Measurements from ENCODE around the gene LNPEP. TPM values are rescaled to one million over a fixed set of nuclear protein-coding genes. Genes with fewer than 3 reads are reported as not detected.

LNPEP gene
- total and polyA plus RNA-seq, 2 of the 13 experiments (the other 11 are each of a cell fraction or from before 2014, with no cell fraction given), result 8.0 to 16.9 TPM

GRCh38 chr5:96934708-96935558, 947 bp upstream of the LNPEP start (continued):
- TF ChIP-seq ZBTB40 (IDR thresholded peaks at IDR 0.05) (no peak), ZBTB40 (CRISPR knock-in tag; IDR thresholded peaks at IDR 0.05) (peak; percentile 40; the same call in 1 of the 2 replicates), FOXP1 (IDR thresholded peaks at IDR 0.05) (no peak), FOXP1 (CRISPR knock-in tag; IDR thresholded peaks at IDR 0.05) (no peak; the same call in 1 of the 2 replicates), ZNF749 (CRISPR knock-in tag; IDR thresholded peaks at IDR 0.05; ENCODE audit: borderline replicate concordance) (no peak), NFYB (CRISPR knock-in tag; IDR thresholded peaks at IDR 0.05) (peak; percentile 37), TEF (CRISPR knock-in tag; IDR thresholded peaks at IDR 0.05) (no peak; the same call in 1 of the 2 replicates), ETV6 (CRISPR knock-in tag; conservative IDR thresholded peaks at IDR 0.05) (peak; percentile 75; the same call in 1 of the 2 replicates), DPF2 (CRISPR knock-in tag; IDR thresholded peaks at IDR 0.05; ENCODE audit: borderline replicate concordance, low read depth) (no peak), BHLHE40 (IDR thresholded peaks at IDR 0.05; ENCODE audit: low read length) (peak; percentile 46), TCF7L2 (IDR thresholded peaks at IDR 0.05; ENCODE audit: low read depth, low read length) (no peak), SIN3B (IDR thresholded peaks at IDR 0.05; ENCODE audit: low read length) (no peak), ZBED4 (CRISPR knock-in tag; IDR thresholded peaks at IDR 0.05; ENCODE audit: borderline replicate concordance) (peak; percentile 90; the same call in 1 of the 2 replicates)
- TF ChIP-seq, protein P1, sequence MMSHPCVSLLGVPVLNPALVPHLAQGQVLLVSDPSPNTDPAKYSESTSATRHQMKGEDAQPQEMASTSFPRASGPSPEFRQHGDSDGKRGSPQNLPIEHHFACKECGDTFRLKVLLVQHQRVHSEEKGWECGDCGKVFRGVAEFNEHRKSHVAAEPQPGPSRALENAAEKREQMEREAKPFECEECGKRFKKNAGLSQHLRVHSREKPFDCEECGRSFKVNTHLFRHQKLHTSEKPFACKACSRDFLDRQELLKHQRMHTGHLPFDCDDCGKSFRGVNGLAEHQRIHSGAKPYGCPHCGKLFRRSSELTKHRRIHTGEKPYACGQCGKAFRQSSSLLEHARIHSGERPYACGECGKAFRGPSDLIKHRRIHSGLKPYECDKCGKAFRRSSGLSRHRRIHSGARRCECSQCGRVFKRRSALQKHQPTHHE (CRISPR knock-in tag; IDR thresholded peaks at IDR 0.05; ENCODE audit: borderline replicate concordance), result 0 out of 2 replicates have a peak, but pooled peaks have one; percentile 59

Data from HepG2 (cell line).